ENCODE measurements around the gene ISLR.

ISLR gene

GRCh38 chr15:74173380-74174218 lies at the start of gene ISLR:
ISLR (plus strand) TSS chr15:74173710; CDS start chr15:74174859, 1,149 bp downstream.
- no peak for DNase-seq (ENCODE audit: low spot score)

GRCh38 chr15:74124196-74124595 lies 49.3 kb upstream of the ISLR start:
- DNase-seq (ENCODE audit: low spot score): no peak

DNA sequence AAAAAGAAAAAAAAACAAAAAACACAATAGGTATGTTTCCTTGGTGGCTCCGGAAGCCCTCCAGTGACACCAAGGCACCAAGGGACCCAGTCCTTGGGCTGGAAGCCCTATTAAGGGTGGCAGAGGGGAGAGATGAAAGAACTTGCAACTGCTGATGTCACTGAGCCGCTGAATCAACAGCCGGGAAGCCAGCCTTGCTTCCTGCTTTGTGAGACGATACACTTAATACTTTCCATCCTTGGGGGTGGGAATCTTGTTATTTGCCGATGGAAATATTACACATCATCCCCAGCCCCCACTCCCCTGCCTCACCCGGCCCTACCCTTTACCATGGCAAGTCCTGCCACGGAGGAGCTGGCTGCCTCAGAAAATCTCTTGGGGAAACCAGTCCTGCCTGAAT lies 48.8 kb upstream of the ISLR start:
- DNase-seq (ENCODE audit: low spot score): no peak

GRCh38 chr15:74127255-74127953 lies 46.1 kb upstream of the ISLR start:
- peak; percentile 79 for DNase-seq (ENCODE audit: low spot score)

GRCh38 chr15:74127954-74128784 lies 45.3 kb upstream of the ISLR start:
- DNase-seq (ENCODE audit: low spot score): no peak

DNA sequence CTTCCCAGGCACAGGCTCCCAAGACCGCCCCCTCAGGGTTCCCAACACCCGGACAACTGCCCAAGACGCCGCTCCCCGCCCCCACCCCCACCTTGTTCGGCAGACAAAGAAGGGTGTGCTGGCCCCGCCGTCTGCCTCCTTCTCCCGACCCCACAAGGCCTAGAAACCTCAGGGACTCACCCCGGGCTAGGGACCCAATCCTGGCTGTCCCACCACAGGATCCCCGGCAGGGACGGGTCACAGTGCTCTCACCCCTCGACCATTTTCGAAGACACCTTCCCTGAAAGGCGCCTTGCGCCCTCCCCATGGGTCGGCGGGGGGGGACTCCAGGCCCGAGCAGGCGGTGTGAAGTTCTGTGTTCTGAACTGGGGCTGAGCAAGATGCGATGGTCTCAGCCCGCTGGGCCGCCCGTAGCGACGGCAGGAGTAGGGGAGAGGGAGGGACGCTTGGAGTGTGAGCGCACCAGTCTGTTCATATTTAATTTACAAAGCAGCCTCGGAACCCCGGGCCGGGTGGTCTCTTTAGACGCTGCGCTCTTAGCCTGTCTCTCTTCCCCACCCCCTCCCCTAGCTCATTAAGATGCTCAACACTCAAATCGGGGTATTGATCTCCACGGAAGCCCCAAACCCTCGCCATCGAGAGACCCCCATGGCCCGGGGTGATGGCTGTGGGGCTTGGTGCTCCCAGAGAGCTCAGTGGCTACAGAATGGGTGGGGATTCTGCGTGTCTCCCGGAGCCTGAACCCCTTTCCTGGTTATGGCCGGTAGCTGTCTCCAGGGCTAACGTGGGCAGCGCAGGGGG lies 44.5 kb upstream of the ISLR start:
- DNase-seq (ENCODE audit: low spot score): no peak

DNA sequence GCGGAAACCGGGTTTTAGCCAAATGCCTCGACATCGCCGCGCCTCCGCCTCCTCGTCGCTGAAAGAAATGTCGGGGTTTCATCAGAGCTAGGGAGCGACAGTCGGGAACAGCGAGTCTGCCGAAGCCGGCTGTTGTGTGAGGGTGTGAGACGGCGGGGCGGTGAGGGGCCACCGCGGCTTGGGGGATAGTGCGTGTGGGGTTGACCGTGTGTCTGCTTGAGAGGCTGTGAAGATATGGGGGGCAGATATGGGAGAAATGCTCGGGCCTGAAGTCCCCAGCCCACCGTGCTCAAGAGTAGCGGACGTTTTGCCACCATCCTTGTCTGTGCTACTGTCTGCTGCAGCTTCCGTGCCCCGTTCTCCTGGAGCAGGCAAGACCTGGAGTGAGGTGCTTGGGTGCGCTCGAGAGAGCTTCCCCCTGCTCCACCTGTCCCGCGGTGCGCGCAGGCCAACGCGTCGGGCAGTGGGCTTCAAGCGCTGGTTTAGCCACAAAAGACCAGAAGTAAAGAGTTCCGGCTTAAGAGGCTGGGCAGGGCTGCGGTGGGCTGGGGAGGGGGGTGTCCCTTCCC lies 43.8 kb upstream of the ISLR start:
- DNase-seq (ENCODE audit: low spot score): no peak

GRCh38 chr15:74130155-74130848 lies 43.2 kb upstream of the ISLR start, which contains the start of gene ISLR2:
ISLR2 (plus strand) TSS chr15:74130586; CDS start chr15:74132755, 2,169 bp downstream.
- DNase-seq (ENCODE audit: low spot score): no peak

GRCh38 chr15:74130849-74131627 lies 42.5 kb upstream of the ISLR start:
- DNase-seq (ENCODE audit: low spot score): no peak

- DNase-seq (ENCODE audit: low spot score): no peak
Observed at GRCh38 chr15:74131628-74132413, 41.7 kb upstream of the ISLR start.

- DNase-seq (ENCODE audit: low spot score): no peak
Observed at GRCh38 chr15:74132681-74133651, 40.5 kb upstream of the ISLR start.

DNA sequence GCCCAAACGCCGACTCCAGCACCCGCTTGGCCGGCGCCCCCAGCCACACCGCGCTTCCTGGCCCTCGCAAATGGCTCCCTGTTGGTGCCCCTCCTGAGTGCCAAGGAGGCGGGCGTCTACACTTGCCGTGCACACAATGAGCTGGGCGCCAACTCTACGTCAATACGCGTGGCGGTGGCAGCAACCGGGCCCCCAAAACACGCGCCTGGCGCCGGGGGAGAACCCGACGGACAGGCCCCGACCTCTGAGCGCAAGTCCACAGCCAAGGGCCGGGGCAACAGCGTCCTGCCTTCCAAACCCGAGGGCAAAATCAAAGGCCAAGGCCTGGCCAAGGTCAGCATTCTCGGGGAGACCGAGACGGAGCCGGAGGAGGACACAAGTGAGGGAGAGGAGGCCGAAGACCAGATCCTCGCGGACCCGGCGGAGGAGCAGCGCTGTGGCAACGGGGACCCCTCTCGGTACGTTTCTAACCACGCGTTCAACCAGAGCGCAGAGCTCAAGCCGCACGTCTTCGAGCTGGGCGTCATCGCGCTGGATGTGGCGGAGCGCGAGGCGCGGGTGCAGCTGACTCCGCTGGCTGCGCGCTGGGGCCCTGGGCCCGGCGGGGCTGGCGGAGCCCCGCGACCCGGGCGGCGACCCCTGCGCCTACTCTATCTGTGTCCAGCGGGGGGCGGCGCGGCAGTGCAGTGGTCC lies 39.7 kb upstream of the ISLR start:
- no peak for DNase-seq (ENCODE audit: low spot score)

DNA sequence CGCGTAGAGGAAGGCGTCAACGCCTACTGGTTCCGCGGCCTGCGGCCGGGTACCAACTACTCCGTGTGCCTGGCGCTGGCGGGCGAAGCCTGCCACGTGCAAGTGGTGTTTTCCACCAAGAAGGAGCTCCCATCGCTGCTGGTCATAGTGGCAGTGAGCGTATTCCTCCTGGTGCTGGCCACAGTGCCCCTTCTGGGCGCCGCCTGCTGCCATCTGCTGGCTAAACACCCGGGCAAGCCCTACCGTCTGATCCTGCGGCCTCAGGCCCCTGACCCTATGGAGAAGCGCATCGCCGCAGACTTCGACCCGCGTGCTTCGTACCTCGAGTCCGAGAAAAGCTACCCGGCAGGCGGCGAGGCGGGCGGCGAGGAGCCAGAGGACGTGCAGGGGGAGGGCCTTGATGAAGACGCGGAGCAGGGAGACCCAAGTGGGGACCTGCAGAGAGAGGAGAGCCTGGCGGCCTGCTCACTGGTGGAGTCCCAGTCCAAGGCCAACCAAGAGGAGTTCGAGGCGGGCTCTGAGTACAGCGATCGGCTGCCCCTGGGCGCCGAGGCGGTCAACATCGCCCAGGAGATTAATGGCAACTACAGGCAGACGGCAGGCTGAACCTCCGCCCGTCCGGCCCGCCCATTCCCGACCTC lies 39.0 kb upstream of the ISLR start:
- DNase-seq (ENCODE audit: low spot score): no peak

DNA sequence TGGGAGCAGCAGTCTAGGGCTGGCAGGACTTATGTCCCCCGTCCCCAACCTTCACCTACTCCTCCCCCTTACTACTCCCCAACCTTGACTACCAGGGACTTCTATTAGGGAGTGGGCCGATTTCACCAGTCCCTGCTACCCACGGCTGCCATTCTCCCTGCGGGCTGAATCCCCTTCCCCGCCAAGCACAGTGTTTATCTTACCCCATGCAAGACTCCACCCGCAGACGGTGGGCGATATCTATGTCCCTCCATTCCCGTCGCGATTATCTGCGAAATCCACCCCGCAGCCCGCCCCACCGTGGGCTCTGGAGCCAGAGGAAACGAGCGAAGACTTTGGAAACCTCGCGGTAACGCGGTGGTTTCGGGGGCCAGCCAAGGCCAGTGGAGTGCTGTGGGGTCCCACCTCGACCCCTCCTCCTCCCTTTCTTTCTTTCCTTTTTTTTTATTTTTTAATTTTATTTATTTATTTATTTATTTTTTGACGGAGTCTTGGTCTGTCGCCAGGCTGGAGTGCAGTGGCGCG lies 38.4 kb upstream of the ISLR start:
- no peak for DNase-seq (ENCODE audit: low spot score)

- no peak for DNase-seq (ENCODE audit: low spot score)
Observed at GRCh38 chr15:74136540-74136813, 37.0 kb upstream of the ISLR start.

- DNase-seq (ENCODE audit: low spot score): no peak
Observed at GRCh38 chr15:74136814-74137536, 36.5 kb upstream of the ISLR start.

Data from LoVo (cell line).